WTC11 (cell line): ENCODE results near the gene PLPP4. TPM values are rescaled to one million over a fixed set of nuclear protein-coding genes. Genes with fewer than 3 reads are reported as not detected.

Experiments
- ATAC-seq: fragments of 200-7000 bp; cut with Tn5 transposase; 2 replicates; pipeline ENCODE4 v1.10.0; 2021; ENCODE audit warnings: mild to moderate bottlenecking, moderate library complexity
- CTCF ChIA-PET: fragments of 300-600 bp; sonication (Branson Sonifier 250); formaldehyde crosslinking; loops from one replicate; lab custom pipeline; 2021; ENCODE audit warnings: antibody characterized with exemption; lab: Charles Lee
- POLR2A ChIA-PET: fragments of 350-600 bp; sonication (Branson Sonifier 250); formaldehyde crosslinking; loops from one replicate; lab custom pipeline; 2021; ENCODE audit warnings: antibody characterized with exemption; lab: Charles Lee
- DNase-seq: peaks from one replicate; pipeline ENCODE4 v3.0.0; 2021; ENCODE audit warnings: low spot score
- H3K27ac Mint-ChIP-seq: 2 replicates; pipeline ENCODE4 v1.8.0; 2021; ENCODE audit warnings: mixed read lengths
- H3K27me3 Mint-ChIP-seq: 2 replicates; pipeline ENCODE4 v1.8.0; 2021; ENCODE audit warnings: low read depth, mild to moderate bottlenecking, moderate library complexity, mixed read lengths
- H3K36me3 Mint-ChIP-seq: 2 replicates; pipeline ENCODE4 v1.8.0; 2021; ENCODE audit warnings: mixed read lengths
- H3K4me1 Mint-ChIP-seq: 2 replicates; pipeline ENCODE4 v1.8.0; 2022; ENCODE audit warnings: mixed read lengths
- H3K4me3 Mint-ChIP-seq: 2 replicates; pipeline ENCODE4 v1.8.0; 2021; ENCODE audit warnings: mild to moderate bottlenecking, moderate library complexity, mixed read lengths
- H3K9me3 Mint-ChIP-seq: 2 replicates; pipeline ENCODE4 v1.8.0; 2021; ENCODE audit warnings: mixed read lengths
- CREM ChIP-seq: sonication (generic); formaldehyde crosslinking; IDR thresholded peaks from 2 replicates; pipeline ENCODE4 v1.8.1; 2022; ENCODE audit warnings: mild to moderate bottlenecking, missing genetic modification reagents, moderate library complexity
- E2F4 ChIP-seq: sonication (generic); formaldehyde crosslinking; IDR thresholded peaks from 2 replicates; pipeline ENCODE4 v1.8.1; 2022; ENCODE audit warnings: low read depth, mild to moderate bottlenecking, moderate library complexity, missing genetic modification reagents, borderline replicate concordance
- ESRRA ChIP-seq: sonication (generic); formaldehyde crosslinking; IDR thresholded peaks from 2 replicates; pipeline ENCODE4 v1.8.1; 2022; ENCODE audit warnings: mild to moderate bottlenecking, missing genetic modification reagents, borderline replicate concordance
- NFE2L1 ChIP-seq: sonication (generic); formaldehyde crosslinking; IDR thresholded peaks from 2 replicates; pipeline ENCODE4 v1.8.1; 2023; ENCODE audit warnings: missing genetic modification reagents
- SMAD3 ChIP-seq: sonication (generic); formaldehyde crosslinking; IDR thresholded peaks from 2 replicates; pipeline ENCODE4 v1.8.0; 2022; ENCODE audit warnings: missing genetic modification reagents, mild to moderate bottlenecking, borderline replicate concordance
- ZNF416 ChIP-seq: fragments of 250-450 bp; sonication (Bioruptor Pico); IDR thresholded peaks from 2 replicates; pipeline ENCODE4 v1.9.0; 2021; ENCODE audit warnings: mild to moderate bottlenecking, inconsistent platforms
- ZNF425 ChIP-seq: fragments of 250-450 bp; sonication (Bioruptor Pico); conservative IDR thresholded peaks from 2 replicates; pipeline ENCODE4 v1.9.0; 2021; ENCODE audit warnings: mild to moderate bottlenecking
- ZNF671 ChIP-seq: fragments of 250-450 bp; sonication (Bioruptor Pico); IDR thresholded peaks from 2 replicates; pipeline ENCODE4 v1.8.0; 2021; ENCODE audit warnings: mild to moderate bottlenecking
- total RNA-seq: library from RNA; stranded (reverse); gene quantifications from 3 replicates; pipeline ENCODE4 v1.2.3, GENCODE V29; 2021
- TF ChIP-seq, protein P1 (sequence below): sonication (generic); formaldehyde crosslinking; IDR thresholded peaks from 2 replicates; pipeline ENCODE4 v1.8.1; 2023; ENCODE audit warnings: mild to moderate bottlenecking, missing genetic modification reagents
- TF ChIP-seq, protein P2 (sequence below): sonication (generic); formaldehyde crosslinking; IDR thresholded peaks from 2 replicates; pipeline ENCODE4 v1.8.1; 2022; ENCODE audit warnings: mild to moderate bottlenecking, missing genetic modification reagents, moderate library complexity, borderline replicate concordance
- TF ChIP-seq, protein P3 (sequence below): fragments of 250-450 bp; sonication (Bioruptor Pico); IDR thresholded peaks from 2 replicates; pipeline ENCODE4 v2.1.2; 2022; ENCODE audit warnings: mild to moderate bottlenecking, moderate library complexity

The PLPP4 gene
- total RNA-seq, 1 experiment from 2014 or later, result 0.15 TPM

DNA sequence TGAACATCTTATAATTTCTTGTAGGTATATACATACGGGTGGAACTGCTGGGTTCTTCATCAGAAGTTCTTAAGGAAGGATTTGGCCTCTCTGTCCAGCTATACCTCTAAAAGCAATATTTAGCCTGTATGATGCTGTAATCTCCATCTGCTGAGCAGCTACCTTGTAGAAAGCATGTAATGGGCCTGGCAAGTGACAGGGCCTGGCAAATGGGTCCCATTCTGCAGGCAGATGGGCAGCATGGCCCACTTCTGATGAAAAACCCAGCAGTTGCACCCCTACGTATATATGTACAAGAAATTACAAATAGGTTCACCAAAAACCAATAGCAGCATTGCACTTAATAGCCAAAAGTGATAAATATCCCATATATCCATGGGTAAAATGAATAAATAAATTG, 9.0 kb downstream of the PLPP4 start (continued):
- no peak for TF ChIP-seq CREM
- TF ChIP-seq, protein P1, sequence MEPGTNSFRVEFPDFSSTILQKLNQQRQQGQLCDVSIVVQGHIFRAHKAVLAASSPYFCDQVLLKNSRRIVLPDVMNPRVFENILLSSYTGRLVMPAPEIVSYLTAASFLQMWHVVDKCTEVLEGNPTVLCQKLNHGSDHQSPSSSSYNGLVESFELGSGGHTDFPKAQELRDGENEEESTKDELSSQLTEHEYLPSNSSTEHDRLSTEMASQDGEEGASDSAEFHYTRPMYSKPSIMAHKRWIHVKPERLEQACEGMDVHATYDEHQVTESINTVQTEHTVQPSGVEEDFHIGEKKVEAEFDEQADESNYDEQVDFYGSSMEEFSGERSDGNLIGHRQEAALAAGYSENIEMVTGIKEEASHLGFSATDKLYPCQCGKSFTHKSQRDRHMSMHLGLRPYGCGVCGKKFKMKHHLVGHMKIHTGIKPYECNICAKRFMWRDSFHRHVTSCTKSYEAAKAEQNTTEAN (CRISPR knock-in tag), result no peak

- ATAC-seq, result no peak
- Mint-ChIP-seq H3K27ac (no peak overlapping the region), H3K4me1 (no peaks in the 10 kb centered on the region), H3K36me3 (no peaks in the 10 kb centered on the region), H3K4me3 (no peak overlapping the region), H3K9me3 (peaks cover 14% of the 10 kb centered on the region), H3K27me3 (peaks cover 3% of the 10 kb centered on the region; the same call in 1 of the 2 replicates)
- TF ChIP-seq, protein P2, sequence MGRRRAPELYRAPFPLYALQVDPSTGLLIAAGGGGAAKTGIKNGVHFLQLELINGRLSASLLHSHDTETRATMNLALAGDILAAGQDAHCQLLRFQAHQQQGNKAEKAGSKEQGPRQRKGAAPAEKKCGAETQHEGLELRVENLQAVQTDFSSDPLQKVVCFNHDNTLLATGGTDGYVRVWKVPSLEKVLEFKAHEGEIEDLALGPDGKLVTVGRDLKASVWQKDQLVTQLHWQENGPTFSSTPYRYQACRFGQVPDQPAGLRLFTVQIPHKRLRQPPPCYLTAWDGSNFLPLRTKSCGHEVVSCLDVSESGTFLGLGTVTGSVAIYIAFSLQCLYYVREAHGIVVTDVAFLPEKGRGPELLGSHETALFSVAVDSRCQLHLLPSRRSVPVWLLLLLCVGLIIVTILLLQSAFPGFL (CRISPR knock-in tag), result no peak
- TF ChIP-seq ZNF671, result no peak
- ChIA-PET CTCF (no interaction called here), POLR2A (no interaction called here)
- no peak for DNase-seq
Observed at GRCh38 chr10:120473593-120473992, 16.6 kb downstream of the PLPP4 start.

DNA sequence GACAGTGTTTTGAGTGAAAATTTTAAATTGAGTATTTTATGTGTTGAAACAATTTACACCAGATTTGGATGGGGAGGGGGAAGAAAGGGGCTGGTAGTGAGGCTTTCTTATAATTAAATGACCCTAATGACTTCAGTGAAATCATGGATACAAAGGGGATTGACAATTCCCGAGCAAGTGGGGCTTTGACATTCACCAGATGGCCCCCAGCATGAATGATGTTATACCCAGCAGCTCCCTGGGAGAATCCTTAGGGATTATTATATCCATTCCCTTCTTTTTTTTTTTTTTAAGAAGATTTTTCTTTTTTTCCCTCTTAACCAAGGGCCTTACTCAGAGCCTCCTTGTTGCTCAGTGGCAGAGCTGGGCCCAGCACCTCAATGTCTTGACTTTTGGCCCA, 17.9 kb downstream of the PLPP4 start:
- Mint-ChIP-seq H3K27ac (no peak overlapping the region), H3K36me3 (no peaks in the 10 kb centered on the region), H3K4me3 (no peak overlapping the region), H3K9me3 (peaks cover 14% of the 10 kb centered on the region), H3K27me3 (peaks cover 3% of the 10 kb centered on the region; the same call in 1 of the 2 replicates), H3K4me1 (no peaks in the 10 kb centered on the region)
- CTCF ChIA-PET, result interaction anchor here (0.7 kb wide), 1 partner anchor 1115 kb away, joined by 3 read pairs; no protein-coding TSS in a partner anchor
- DNase-seq, result no peak
- TF ChIP-seq ESRRA (CRISPR knock-in tag) (no peak), ZNF425 (CRISPR knock-in tag) (no peak), E2F4 (CRISPR knock-in tag) (no peak), NFE2L1 (CRISPR knock-in tag) (no peak), ZNF416 (CRISPR knock-in tag) (no peak)
- no peak for ATAC-seq
- POLR2A ChIA-PET, result interaction anchor here (0.6 kb wide), 1 partner anchor 511 kb away, joined by 3 read pairs; no protein-coding TSS in a partner anchor

- Mint-ChIP-seq H3K4me1 (no peaks in the 10 kb centered on the region), H3K4me3 (no peak overlapping the region), H3K27ac (no peak overlapping the region), H3K36me3 (0 out of 2 replicates have a peak, but pooled peaks cover under 1% of the 10 kb centered on the region), H3K9me3 (peaks cover 16% of the 10 kb centered on the region), H3K27me3 (peaks cover 3% of the 10 kb centered on the region; the same call in 1 of the 2 replicates)
- ChIA-PET CTCF (no interaction called here), POLR2A (no interaction called here)
- ATAC-seq, result no peak
- TF ChIP-seq SMAD3 (CRISPR knock-in tag), result no peak
- TF ChIP-seq, protein P3, sequence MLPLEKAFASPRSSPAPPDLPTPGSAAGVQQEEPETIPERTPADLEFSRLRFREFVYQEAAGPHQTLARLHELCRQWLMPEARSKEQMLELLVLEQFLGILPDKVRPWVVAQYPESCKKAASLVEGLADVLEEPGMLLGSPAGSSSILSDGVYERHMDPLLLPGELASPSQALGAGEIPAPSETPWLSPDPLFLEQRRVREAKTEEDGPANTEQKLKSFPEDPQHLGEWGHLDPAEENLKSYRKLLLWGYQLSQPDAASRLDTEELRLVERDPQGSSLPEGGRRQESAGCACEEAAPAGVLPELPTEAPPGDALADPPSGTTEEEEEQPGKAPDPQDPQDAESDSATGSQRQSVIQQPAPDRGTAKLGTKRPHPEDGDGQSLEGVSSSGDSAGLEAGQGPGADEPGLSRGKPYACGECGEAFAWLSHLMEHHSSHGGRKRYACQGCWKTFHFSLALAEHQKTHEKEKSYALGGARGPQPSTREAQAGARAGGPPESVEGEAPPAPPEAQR (CRISPR knock-in tag), result no peak
- no peak for DNase-seq
Observed at GRCh38 chr10:120475844-120476791, 19.1 kb downstream of the PLPP4 start.
